Activated B cell treated with CpG ODN at 0.5 μM for 24 hours (primary cell): Measurements from ENCODE around the gene EIF4G1. TPM values are rescaled to one million over a fixed set of nuclear protein-coding genes. Genes with fewer than 3 reads are reported as not detected.

Experiments used
- ATAC-seq: fragments of 200-7000 bp; cut with Tn5 transposase; one replicate; pipeline ENCODE4 v1.10.0; 2021; ENCODE audit warnings: low read depth, mild to moderate bottlenecking, moderate library complexity
- CTCF ChIA-PET: fragments of 350-600 bp; sonication (Branson Sonifier 250); formaldehyde crosslinking; loops from one replicate; lab custom pipeline; 2021; ENCODE audit warnings: antibody characterized with exemption; lab: Charles Lee
- POLR2A ChIA-PET: fragments of 350-600 bp; sonication (Branson Sonifier 250); formaldehyde crosslinking; loops from one replicate; lab custom pipeline; 2021; ENCODE audit warnings: antibody characterized with exemption; lab: Charles Lee
- DNase-seq: peaks from one replicate; pipeline ENCODE4 v3.0.0; 2022
- H3K27ac Mint-ChIP-seq: one replicate; pipeline ENCODE4 v1.8.0; 2020; ENCODE audit warnings: mixed read lengths
- H3K27me3 Mint-ChIP-seq: one replicate; pipeline ENCODE4 v1.8.0; 2021; ENCODE audit warnings: mixed read lengths
- H3K36me3 Mint-ChIP-seq: one replicate; pipeline ENCODE4 v1.8.0; 2021; ENCODE audit warnings: low read depth, mixed read lengths
- H3K4me1 Mint-ChIP-seq: one replicate; pipeline ENCODE4 v1.8.0; 2021; ENCODE audit warnings: mixed read lengths
- H3K4me3 Mint-ChIP-seq: one replicate; pipeline ENCODE4 v1.8.0; 2020; ENCODE audit warnings: mild to moderate bottlenecking, mixed read lengths
- H3K9me3 Mint-ChIP-seq: one replicate; pipeline ENCODE4 v1.8.0; 2020; ENCODE audit warnings: mixed read lengths
- CTCF ChIP-seq: fragments of 200-600 bp; IDR thresholded peaks from one replicate; pipeline ENCODE4 v1.8.0; 2022; ENCODE audit warnings: antibody characterized with exemption, mild to moderate bottlenecking
- intact Hi-C: fragments of 100-400 bp; cut with micrococcal nuclease; formaldehyde crosslinking; loops from one replicate; pipeline ENCODE4 v1.15.1; 2024
- total RNA-seq: library from RNA; stranded (reverse); gene quantifications from 2 replicates; pipeline ENCODE4 v1.2.3, GENCODE V29; 2022

EIF4G1 gene
- total RNA-seq, 1 donor from 2014 or later = 319 TPM

DNA sequence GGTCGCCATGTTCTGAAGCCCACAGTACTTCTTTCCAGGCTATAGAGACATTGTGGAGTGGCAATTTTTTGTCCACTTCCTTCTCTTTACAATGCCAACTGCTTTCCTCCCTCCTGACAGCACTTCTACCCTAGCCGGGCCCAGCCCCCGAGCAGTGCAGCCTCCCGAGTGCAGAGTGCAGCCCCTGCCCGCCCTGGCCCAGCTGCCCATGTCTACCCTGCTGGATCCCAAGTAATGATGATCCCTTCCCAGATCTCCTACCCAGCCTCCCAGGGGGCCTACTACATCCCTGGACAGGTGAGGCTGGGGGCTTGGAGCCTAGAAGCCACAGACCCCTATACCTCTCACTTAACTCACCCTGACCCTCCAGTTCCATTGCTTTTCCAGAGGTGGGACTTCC is 2.8 kb downstream of the EIF4G1 start:
- H3K4me3 Mint-ChIP-seq = peak overlapping the region; percentile 21
- H3K27me3 Mint-ChIP-seq = no peaks in the 10 kb centered on the region
- intact Hi-C loops = no loop called here
- no peaks in the 10 kb centered on the region for H3K9me3 Mint-ChIP-seq
- H3K4me1 Mint-ChIP-seq = peaks cover 28% of the 10 kb centered on the region
- H3K27ac Mint-ChIP-seq = no peak overlapping the region
- DNase-seq = no peak
- ChIA-PET CTCF (no interaction called here), POLR2A (interaction anchor here (1.4 kb wide), 1 partner anchor 10 kb away, joined by 3 read pairs; no protein-coding TSS in a partner anchor)
- H3K36me3 Mint-ChIP-seq = peaks cover 50% of the 10 kb centered on the region
- TF ChIP-seq CTCF = no peak
- ATAC-seq = no peak

- Mint-ChIP-seq H3K4me1 (peaks cover 25% of the 10 kb centered on the region), H3K9me3 (no peaks in the 10 kb centered on the region), H3K27me3 (no peaks in the 10 kb centered on the region), H3K36me3 (peaks cover 78% of the 10 kb centered on the region), H3K4me3 (no peak overlapping the region), H3K27ac (no peak overlapping the region)
- no peak for TF ChIP-seq CTCF
- CTCF ChIA-PET = no interaction called here
- POLR2A ChIA-PET = no interaction called here
- ATAC-seq (no peak), DNase-seq (no peak)
- intact Hi-C loops = no loop called here
Observed at GRCh38 chr3:184320104-184320445, 5.7 kb downstream of the EIF4G1 start.

GRCh38 chr3:184321666-184322065 is 7.3 kb downstream of the EIF4G1 start:
- DNase-seq (no peak), ATAC-seq (no peak)
- Mint-ChIP-seq H3K4me1 (peaks cover 15% of the 10 kb centered on the region), H3K4me3 (no peak overlapping the region), H3K27me3 (no peaks in the 10 kb centered on the region), H3K27ac (no peak overlapping the region), H3K9me3 (no peaks in the 10 kb centered on the region), H3K36me3 (peaks cover 90% of the 10 kb centered on the region)
- ChIA-PET POLR2A (no interaction called here), CTCF (no interaction called here)
- intact Hi-C loops = no loop called here
- TF ChIP-seq CTCF = no peak

DNA sequence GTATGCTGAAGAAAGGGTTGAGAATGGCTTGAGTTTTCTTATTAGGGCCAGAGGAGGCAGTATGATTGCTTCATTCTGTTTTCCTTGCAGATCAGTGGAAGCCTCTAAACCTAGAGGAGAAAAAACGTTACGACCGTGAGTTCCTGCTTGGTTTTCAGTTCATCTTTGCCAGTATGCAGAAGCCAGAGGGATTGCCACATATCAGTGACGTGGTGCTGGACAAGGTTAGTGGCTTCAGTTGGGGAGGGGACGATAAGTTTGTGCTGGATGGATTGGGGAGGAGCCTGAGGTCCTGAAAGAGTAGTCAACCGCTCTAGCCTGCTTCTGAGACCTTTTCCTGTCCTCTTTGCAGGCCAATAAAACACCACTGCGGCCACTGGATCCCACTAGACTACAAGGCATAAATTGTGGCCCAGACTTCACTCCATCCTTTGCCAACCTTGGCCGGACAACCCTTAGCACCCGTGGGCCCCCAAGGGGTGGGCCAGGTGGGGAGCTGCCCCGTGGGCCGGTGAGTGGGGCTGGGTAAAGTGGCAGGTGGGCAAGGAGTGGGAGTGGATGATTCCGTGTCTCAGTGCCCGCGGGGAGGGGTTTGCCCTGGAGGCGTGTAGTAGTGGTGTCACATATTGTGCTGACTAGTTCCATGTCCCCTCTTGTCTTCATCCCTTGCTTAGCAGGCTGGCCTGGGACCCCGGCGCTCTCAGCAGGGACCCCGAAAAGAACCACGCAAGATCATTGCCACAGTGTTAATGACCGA is 8.5 kb downstream of the EIF4G1 start:
- intact Hi-C loops = no loop called here
- no peak overlapping the region for H3K27ac Mint-ChIP-seq
- POLR2A ChIA-PET = no interaction called here

DNA sequence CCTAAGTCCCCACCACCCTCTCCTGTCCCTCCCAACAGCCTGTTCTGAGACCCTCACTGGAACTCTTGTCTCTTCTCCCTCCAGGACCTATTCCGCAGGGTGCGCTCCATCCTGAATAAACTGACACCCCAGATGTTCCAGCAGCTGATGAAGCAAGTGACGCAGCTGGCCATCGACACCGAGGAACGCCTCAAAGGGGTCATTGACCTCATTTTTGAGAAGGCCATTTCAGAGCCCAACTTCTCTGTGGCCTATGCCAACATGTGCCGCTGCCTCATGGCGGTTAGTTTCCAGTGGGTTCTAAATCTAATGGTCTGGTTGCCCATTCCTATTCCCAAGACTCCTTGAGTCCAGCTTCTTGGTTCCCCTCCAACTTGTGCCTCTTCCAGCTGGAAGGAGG is 9.3 kb downstream of the EIF4G1 start:
- intact Hi-C loops = no loop called here
- H3K4me3 Mint-ChIP-seq = no peak overlapping the region
- no peaks in the 10 kb centered on the region for H3K4me1 Mint-ChIP-seq

More for the DNA sequence above, 8.5 kb downstream of the EIF4G1 start:
- Mint-ChIP-seq H3K4me1 (peaks cover 2% of the 10 kb centered on the region), H3K9me3 (no peaks in the 10 kb centered on the region), H3K4me3 (no peak overlapping the region), H3K27me3 (no peaks in the 10 kb centered on the region), H3K36me3 (peaks cover 90% of the 10 kb centered on the region)
- no peak for DNase-seq
- ATAC-seq = no peak
- CTCF ChIA-PET = no interaction called here
- no peak for TF ChIP-seq CTCF

More for the DNA sequence above, 9.3 kb downstream of the EIF4G1 start:
- no peak for ATAC-seq
- DNase-seq = no peak
- Mint-ChIP-seq H3K36me3 (peaks cover 94% of the 10 kb centered on the region), H3K27ac (no peak overlapping the region), H3K27me3 (no peaks in the 10 kb centered on the region), H3K9me3 (no peaks in the 10 kb centered on the region)
- ChIA-PET POLR2A (no interaction called here), CTCF (interaction anchor here (1.0 kb wide), 1 partner anchor 30 kb away, joined by 5 read pairs; no protein-coding TSS in a partner anchor)
- TF ChIP-seq CTCF = no peak
